HepG2 (cell line): ENCODE data around the gene TMEM98. TPM values are rescaled to one million over a fixed set of nuclear protein-coding genes. Genes with fewer than 3 reads are reported as not detected.

Source experiments
- ARNTL ChIP-seq: sonication (generic); formaldehyde crosslinking; IDR thresholded peaks from 2 replicates; pipeline ENCODE4 v1.4.0; 2020; ENCODE audit warnings: mild to moderate bottlenecking, missing genetic modification reagents
- ERF ChIP-seq: IDR thresholded peaks from 2 replicates; pipeline ENCODE4 v1.6.1; 2018; ENCODE audit warnings: missing biosample characterization, missing genetic modification reagents
- JUND ChIP-seq: sonication (generic); formaldehyde crosslinking; IDR thresholded peaks from 2 replicates; pipeline ENCODE4 v1.8.0; 2022; ENCODE audit warnings: mild to moderate bottlenecking, missing genetic modification reagents
- KLF11 ChIP-seq: IDR thresholded peaks from 2 replicates; pipeline ENCODE4 v1.6.1; 2016; ENCODE audit warnings: missing compliant biosample characterization
- MBNL3 ChIP-seq: fragments of 250-450 bp; sonication (Bioruptor Pico); conservative IDR thresholded peaks from 2 replicates; pipeline ENCODE4 v1.8.0; 2022; ENCODE audit warnings: mild to moderate bottlenecking, inconsistent platforms
- MTA1 ChIP-seq: sonication (generic); formaldehyde crosslinking; IDR thresholded peaks from 2 replicates; pipeline ENCODE4 v1.4.0; 2020; ENCODE audit warnings: missing genetic modification reagents, mild to moderate bottlenecking, borderline replicate concordance
- MXD1 ChIP-seq: sonication (generic); formaldehyde crosslinking; IDR thresholded peaks from 2 replicates; pipeline ENCODE4 v1.4.0; 2020; ENCODE audit warnings: mild to moderate bottlenecking, missing genetic modification reagents
- SNAI1 ChIP-seq: sonication (generic); formaldehyde crosslinking; IDR thresholded peaks from 2 replicates; pipeline ENCODE4 v1.5.0; 2020; ENCODE audit warnings: mild to moderate bottlenecking, missing genetic modification reagents, borderline replicate concordance
- TCF7 ChIP-seq: sonication (generic); IDR thresholded peaks from 2 replicates; pipeline ENCODE4 v1.6.1; 2016; ENCODE audit warnings: antibody characterized with exemption, low read depth
- ZBTB33 ChIP-seq: sonication (generic); formaldehyde crosslinking; IDR thresholded peaks from 2 replicates; pipeline ENCODE4 v1.4.0; 2020; ENCODE audit warnings: missing genetic modification reagents
- ZBTB8A ChIP-seq: sonication (generic); formaldehyde crosslinking; IDR thresholded peaks from 2 replicates; pipeline ENCODE4 v1.4.0; 2020; ENCODE audit warnings: mild to moderate bottlenecking, low read depth, missing genetic modification reagents, borderline replicate concordance
- ZNF124 ChIP-seq: sonication (generic); formaldehyde crosslinking; IDR thresholded peaks from 2 replicates; pipeline ENCODE4 v1.4.0; 2020; ENCODE audit warnings: missing genetic modification reagents
- ZNF550 ChIP-seq: sonication (generic); formaldehyde crosslinking; IDR thresholded peaks from 2 replicates; pipeline ENCODE4 v1.4.0; 2020; ENCODE audit warnings: mild to moderate bottlenecking, missing genetic modification reagents, borderline replicate concordance
- ZNF724P ChIP-seq: sonication (generic); formaldehyde crosslinking; IDR thresholded peaks from 2 replicates; pipeline ENCODE4 v1.8.0; 2022; ENCODE audit warnings: missing genetic modification reagents, borderline replicate concordance
- ZSCAN5A ChIP-seq: sonication (generic); formaldehyde crosslinking; IDR thresholded peaks from 2 replicates; pipeline ENCODE4 v1.8.0; 2022; ENCODE audit warnings: mild to moderate bottlenecking, missing genetic modification reagents, borderline replicate concordance
- polyA plus RNA-seq, 8 experiments: library from polyadenylated mRNA; depleted of rRNA in 3 of 8; stranded (reverse) in 7 of 8; unstranded in 1 of 8; fragments of >200 nt; fragmentation: Illumina TruSeq in 4 of 8; extraction: Trizol in 4 of 8; gene quantifications; 2 replicates each; pipeline versions ENCODE4 v1.2.1 to v1.2.3, GENCODE V29; 2011 to 2016; ENCODE audit warnings: low read depth in 4 of 8, missing spikeins in 1 of 8, mixed read lengths in 1 of 8; ENCODE audit not compliant: insufficient read depth in 1 of 8
- total RNA-seq, 5 experiments: library from RNA; depleted of rRNA; stranded (reverse); fragments of >200 nt; fragmentation: Illumina TruSeq; extraction: Trizol; gene quantifications; 2 replicates each; pipeline ENCODE4 v1.2.3, GENCODE V29; 2016; ENCODE audit warnings: low read depth in 1 of 5
- TF ChIP-seq, protein P1 (sequence below): IDR thresholded peaks from 2 replicates; pipeline ENCODE4 v1.6.1; 2012; ENCODE audit warnings: low read length, improper control_type of control experiment
- TF ChIP-seq, protein P2 (sequence below): sonication (generic); formaldehyde crosslinking; IDR thresholded peaks from 2 replicates; pipeline ENCODE4 v1.4.0; 2020; ENCODE audit warnings: missing genetic modification reagents
- TF ChIP-seq, protein P3 (sequence below): IDR thresholded peaks from 2 replicates; pipeline ENCODE4 v1.6.1; 2018; ENCODE audit warnings: missing genetic modification reagents, mild to moderate bottlenecking, missing compliant biosample characterization

Gene TMEM98
- total and polyA plus RNA-seq, 2 of the 13 experiments (the other 11 are each of a cell fraction or from before 2014, with no cell fraction given), result 103 to 175 TPM

DNA sequence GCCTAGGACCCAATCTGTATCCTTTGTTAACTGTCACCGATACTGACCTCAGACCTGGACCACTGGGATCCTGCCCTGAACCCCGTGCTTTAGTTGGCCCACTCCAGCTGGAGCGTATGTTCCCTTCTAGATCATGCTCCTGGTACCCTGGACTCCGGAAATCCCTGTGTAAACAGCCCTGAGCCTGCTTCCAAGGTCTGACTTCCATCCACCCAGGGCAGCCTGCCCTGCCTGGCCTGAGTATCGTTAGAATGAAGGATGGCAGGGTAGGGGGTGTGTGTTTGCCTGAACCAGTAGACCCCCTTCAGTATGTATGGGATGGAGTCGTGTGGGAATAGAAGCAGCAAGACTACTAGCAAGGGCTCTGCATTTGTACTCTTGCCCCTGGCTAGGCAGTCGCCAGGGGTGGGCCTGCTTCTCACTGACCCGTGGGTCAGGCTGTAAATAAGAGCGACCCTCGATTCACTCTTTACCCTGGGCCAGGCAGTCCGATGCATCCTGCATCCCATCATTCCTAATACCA, 691 bp upstream of the TMEM98 start (continued):
- TF ChIP-seq, protein P1, sequence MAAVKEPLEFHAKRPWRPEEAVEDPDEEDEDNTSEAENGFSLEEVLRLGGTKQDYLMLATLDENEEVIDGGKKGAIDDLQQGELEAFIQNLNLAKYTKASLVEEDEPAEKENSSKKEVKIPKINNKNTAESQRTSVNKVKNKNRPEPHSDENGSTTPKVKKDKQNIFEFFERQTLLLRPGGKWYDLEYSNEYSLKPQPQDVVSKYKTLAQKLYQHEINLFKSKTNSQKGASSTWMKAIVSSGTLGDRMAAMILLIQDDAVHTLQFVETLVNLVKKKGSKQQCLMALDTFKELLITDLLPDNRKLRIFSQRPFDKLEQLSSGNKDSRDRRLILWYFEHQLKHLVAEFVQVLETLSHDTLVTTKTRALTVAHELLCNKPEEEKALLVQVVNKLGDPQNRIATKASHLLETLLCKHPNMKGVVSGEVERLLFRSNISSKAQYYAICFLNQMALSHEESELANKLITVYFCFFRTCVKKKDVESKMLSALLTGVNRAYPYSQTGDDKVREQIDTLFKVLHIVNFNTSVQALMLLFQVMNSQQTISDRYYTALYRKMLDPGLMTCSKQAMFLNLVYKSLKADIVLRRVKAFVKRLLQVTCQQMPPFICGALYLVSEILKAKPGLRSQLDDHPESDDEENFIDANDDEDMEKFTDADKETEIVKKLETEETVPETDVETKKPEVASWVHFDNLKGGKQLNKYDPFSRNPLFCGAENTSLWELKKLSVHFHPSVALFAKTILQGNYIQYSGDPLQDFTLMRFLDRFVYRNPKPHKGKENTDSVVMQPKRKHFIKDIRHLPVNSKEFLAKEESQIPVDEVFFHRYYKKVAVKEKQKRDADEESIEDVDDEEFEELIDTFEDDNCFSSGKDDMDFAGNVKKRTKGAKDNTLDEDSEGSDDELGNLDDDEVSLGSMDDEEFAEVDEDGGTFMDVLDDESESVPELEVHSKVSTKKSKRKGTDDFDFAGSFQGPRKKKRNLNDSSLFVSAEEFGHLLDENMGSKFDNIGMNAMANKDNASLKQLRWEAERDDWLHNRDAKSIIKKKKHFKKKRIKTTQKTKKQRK, result no peak
- TF ChIP-seq MBNL3 (CRISPR knock-in tag) (no peak), MTA1 (CRISPR knock-in tag) (peak; percentile 58; the same call in 1 of the 2 replicates), ARNTL (CRISPR knock-in tag) (no peak), KLF11 (CRISPR knock-in tag) (no peak), SNAI1 (CRISPR knock-in tag) (no peak), ZNF724P (CRISPR knock-in tag) (no peak), ZNF550 (0 out of 2 replicates have a peak, but pooled peaks have one; percentile 49), ZBTB8A (CRISPR knock-in tag) (no peak), ZSCAN5A (no peak), ZBTB33 (CRISPR knock-in tag) (no peak), JUND (CRISPR knock-in tag) (no peak), ZNF124 (CRISPR knock-in tag) (no peak), TCF7 (0 out of 2 replicates have a peak, but pooled peaks have one; percentile 26), ERF (CRISPR knock-in tag) (peak; percentile 77; the same call in 1 of the 2 replicates), MXD1 (CRISPR knock-in tag) (no peak)
- TF ChIP-seq, protein P2, sequence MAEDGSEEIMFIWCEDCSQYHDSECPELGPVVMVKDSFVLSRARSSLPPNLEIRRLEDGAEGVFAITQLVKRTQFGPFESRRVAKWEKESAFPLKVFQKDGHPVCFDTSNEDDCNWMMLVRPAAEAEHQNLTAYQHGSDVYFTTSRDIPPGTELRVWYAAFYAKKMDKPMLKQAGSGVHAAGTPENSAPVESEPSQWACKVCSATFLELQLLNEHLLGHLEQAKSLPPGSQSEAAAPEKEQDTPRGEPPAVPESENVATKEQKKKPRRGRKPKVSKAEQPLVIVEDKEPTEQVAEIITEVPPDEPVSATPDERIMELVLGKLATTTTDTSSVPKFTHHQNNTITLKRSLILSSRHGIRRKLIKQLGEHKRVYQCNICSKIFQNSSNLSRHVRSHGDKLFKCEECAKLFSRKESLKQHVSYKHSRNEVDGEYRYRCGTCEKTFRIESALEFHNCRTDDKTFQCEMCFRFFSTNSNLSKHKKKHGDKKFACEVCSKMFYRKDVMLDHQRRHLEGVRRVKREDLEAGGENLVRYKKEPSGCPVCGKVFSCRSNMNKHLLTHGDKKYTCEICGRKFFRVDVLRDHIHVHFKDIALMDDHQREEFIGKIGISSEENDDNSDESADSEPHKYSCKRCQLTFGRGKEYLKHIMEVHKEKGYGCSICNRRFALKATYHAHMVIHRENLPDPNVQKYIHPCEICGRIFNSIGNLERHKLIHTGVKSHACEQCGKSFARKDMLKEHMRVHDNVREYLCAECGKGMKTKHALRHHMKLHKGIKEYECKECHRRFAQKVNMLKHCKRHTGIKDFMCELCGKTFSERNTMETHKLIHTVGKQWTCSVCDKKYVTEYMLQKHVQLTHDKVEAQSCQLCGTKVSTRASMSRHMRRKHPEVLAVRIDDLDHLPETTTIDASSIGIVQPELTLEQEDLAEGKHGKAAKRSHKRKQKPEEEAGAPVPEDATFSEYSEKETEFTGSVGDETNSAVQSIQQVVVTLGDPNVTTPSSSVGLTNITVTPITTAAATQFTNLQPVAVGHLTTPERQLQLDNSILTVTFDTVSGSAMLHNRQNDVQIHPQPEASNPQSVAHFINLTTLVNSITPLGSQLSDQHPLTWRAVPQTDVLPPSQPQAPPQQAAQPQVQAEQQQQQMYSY (CRISPR knock-in tag), result no peak
- TF ChIP-seq, protein P3, sequence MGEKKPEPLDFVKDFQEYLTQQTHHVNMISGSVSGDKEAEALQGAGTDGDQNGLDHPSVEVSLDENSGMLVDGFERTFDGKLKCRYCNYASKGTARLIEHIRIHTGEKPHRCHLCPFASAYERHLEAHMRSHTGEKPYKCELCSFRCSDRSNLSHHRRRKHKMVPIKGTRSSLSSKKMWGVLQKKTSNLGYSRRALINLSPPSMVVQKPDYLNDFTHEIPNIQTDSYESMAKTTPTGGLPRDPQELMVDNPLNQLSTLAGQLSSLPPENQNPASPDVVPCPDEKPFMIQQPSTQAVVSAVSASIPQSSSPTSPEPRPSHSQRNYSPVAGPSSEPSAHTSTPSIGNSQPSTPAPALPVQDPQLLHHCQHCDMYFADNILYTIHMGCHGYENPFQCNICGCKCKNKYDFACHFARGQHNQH, result no peak
